Upper lobe of right lung (tissue), 1 donor: ENCODE data around the gene NMRK2. TPM values are rescaled to one million over a fixed set of nuclear protein-coding genes. Genes with fewer than 3 reads are reported as not detected.
"Not testable (repeated sequence)": the region's sequence is repeated elsewhere in the genome, so short reads cannot be mapped to it uniquely, and the experiment has no call there.

Source experiments
- ATAC-seq: fragments of 200-7000 bp; cut with Tn5 transposase; one replicate; pipeline ENCODE4 v1.9.1; 2020; ENCODE audit warnings: mild to moderate bottlenecking, moderate library complexity
- DNase-seq: peaks from one replicate; pipeline ENCODE4 v3.0.0-alpha.2; 2020
- H3K27ac ChIP-seq: fragments of 200-600 bp; one replicate; pipeline ENCODE4 v1.8.0; 2022
- H3K27me3 ChIP-seq: fragments of 200-600 bp; one replicate; pipeline ENCODE4 v1.8.0; 2022; ENCODE audit warnings: mild to moderate bottlenecking
- H3K36me3 ChIP-seq: fragments of 200-600 bp; one replicate; pipeline ENCODE4 v1.8.0; 2022
- H3K4me1 ChIP-seq: fragments of 200-600 bp; one replicate; pipeline ENCODE4 v1.8.0; 2022
- H3K4me3 ChIP-seq: fragments of 200-600 bp; one replicate; pipeline ENCODE4 v1.8.0; 2022; ENCODE audit warnings: mild to moderate bottlenecking
- H3K9me3 ChIP-seq: fragments of 200-600 bp; one replicate; pipeline ENCODE4 v1.8.0; 2022
- CTCF ChIP-seq: fragments of 200-600 bp; IDR thresholded peaks from one replicate; pipeline ENCODE4 v1.8.0; 2022; ENCODE audit warnings: antibody characterized with exemption
- intact Hi-C: fragments of 100-400 bp; cut with DNase I; formaldehyde crosslinking; loops from one replicate; pipeline ENCODE4 v1.11.0; 2022
- total RNA-seq: library from RNA; stranded (reverse); fragmentation: NEBNext Ultra II Directional; extraction: Animal tissue kit (Norgen Biotek cat#: 25700); gene quantifications from one replicate; pipeline ENCODE4 v1.2.1, GENCODE V29; 2021
- donor health status: DM: no; HTN: yes; CAD: no; lungs with severe emphysema.

NMRK2 gene
- total RNA-seq, 1 donor from 2014 or later: 1.6 TPM

GRCh38 chr19:3942790-3943409, 10.0 kb downstream of the NMRK2 start:
- H3K4me1 ChIP-seq: no peaks in the 10 kb centered on the region
- DNase-seq (no peak), ATAC-seq (no peak)
- intact Hi-C loops: no loop called here
- TF ChIP-seq CTCF: no peak
- H3K27ac ChIP-seq: no peak overlapping the region
- no peaks in the 10 kb centered on the region for H3K27me3 ChIP-seq
- H3K4me3 ChIP-seq: no peak overlapping the region
- no peaks in the 10 kb centered on the region for H3K9me3 ChIP-seq
- no peaks in the 10 kb centered on the region for H3K36me3 ChIP-seq

GRCh38 chr19:3944018-3944721, 11.3 kb downstream of the NMRK2 start:
- no peak overlapping the region for H3K4me3 ChIP-seq
- no peak overlapping the region for H3K27ac ChIP-seq
- no peak for DNase-seq
- H3K9me3 ChIP-seq: no peaks in the 10 kb centered on the region
- TF ChIP-seq CTCF: no peak
- H3K27me3 ChIP-seq: no peaks in the 10 kb centered on the region
- H3K36me3 ChIP-seq: no peaks in the 10 kb centered on the region
- intact Hi-C loops: no loop called here
- H3K4me1 ChIP-seq: no peaks in the 10 kb centered on the region
- ATAC-seq: no peak

- no peak for DNase-seq
- TF ChIP-seq CTCF: no peak
- Histone ChIP-seq H3K27me3 (no peaks in the 10 kb centered on the region), H3K4me1 (no peaks in the 10 kb centered on the region), H3K4me3 (no peak overlapping the region), H3K27ac (no peak overlapping the region), H3K9me3 (no peaks in the 10 kb centered on the region), H3K36me3 (no peaks in the 10 kb centered on the region)
- intact Hi-C loops: no loop called here
- no peak for ATAC-seq
These were observed 13.0 kb downstream of the NMRK2 start for GRCh38 chr19:3945838-3946237.

DNA sequence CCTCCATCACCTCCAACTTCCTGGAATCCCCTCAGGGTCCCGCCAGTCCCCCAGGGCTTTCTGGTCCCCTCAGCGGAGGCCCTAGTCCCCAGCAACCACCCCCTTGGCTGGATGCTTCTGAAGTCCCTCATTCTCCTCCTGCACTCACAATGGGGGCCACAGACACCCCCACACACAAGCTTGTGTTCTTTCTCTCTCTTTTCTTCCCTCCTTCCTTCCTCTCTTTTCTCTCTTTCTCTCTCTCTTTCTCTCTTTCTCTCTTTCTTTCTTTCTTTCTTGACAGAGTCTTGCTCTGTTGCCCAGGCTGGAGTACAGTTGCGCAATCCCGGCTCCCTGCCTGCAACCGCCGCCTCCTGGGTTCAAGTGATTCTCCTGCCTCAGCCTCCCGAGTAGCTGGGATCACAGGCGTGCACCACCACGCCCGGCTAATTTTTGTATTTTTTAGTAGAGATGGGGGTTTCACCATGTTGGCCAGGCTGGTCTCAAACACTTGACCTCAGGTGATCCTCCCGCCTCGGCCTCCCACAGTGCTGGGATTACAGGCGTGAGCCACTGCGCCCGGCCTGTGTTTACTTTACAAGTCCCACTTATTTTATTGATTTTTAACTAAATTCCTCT, 14.6 kb downstream of the NMRK2 start:
- ATAC-seq, intact Hi-C loops, H3K36me3 ChIP-seq, H3K4me1 ChIP-seq, H3K9me3 ChIP-seq, H3K27me3 ChIP-seq, H3K27ac ChIP-seq, H3K4me3 ChIP-seq, DNase-seq: not testable (repeated sequence)

GRCh38 chr19:3949294-3949693, 16.4 kb downstream of the NMRK2 start:
- Histone ChIP-seq H3K4me1 (no peaks in the 10 kb centered on the region), H3K9me3 (no peaks in the 10 kb centered on the region), H3K27me3 (no peaks in the 10 kb centered on the region), H3K36me3 (no peaks in the 10 kb centered on the region), H3K27ac (no peak overlapping the region), H3K4me3 (no peak overlapping the region)
- no peak for TF ChIP-seq CTCF
- intact Hi-C loops: no loop called here
- DNase-seq: no peak
- ATAC-seq: no peak
